Measurements from ENCODE around the gene MCM8. TPM values are rescaled to one million over a fixed set of nuclear protein-coding genes. Genes with fewer than 3 reads are reported as not detected.

Gene MCM8
- polyA plus RNA-seq, 1 experiment = 2.8 TPM

DNA sequence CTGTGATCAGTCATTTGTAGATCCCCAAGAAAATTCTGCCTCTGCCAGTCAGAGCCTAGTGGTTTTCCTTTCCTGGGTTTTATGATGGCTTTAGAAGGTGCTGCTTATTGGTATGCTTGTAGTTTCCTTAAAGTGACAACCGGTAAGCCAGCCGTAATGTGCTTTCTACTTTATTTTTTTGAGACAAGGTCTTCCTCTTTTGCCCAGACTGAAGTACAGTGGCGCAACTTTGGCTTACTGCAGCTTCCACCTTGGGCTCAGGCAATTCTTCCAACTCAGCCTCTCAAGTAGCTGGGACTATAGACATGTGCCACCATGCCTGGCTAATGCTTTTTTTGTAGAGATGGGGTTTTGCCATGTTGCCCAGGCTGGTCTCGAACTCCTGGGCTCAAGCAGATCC, 23.5 kb downstream of the MCM8 start:
- CTCF ChIA-PET = interaction anchor here (1.2 kb wide), 1 partner anchor 29 kb away, joined by 3 read pairs; no protein-coding TSS in a partner anchor
- no peak for DNase-seq (ENCODE audit: low read depth, low spot score)
- TF ChIP-seq, protein P1, sequence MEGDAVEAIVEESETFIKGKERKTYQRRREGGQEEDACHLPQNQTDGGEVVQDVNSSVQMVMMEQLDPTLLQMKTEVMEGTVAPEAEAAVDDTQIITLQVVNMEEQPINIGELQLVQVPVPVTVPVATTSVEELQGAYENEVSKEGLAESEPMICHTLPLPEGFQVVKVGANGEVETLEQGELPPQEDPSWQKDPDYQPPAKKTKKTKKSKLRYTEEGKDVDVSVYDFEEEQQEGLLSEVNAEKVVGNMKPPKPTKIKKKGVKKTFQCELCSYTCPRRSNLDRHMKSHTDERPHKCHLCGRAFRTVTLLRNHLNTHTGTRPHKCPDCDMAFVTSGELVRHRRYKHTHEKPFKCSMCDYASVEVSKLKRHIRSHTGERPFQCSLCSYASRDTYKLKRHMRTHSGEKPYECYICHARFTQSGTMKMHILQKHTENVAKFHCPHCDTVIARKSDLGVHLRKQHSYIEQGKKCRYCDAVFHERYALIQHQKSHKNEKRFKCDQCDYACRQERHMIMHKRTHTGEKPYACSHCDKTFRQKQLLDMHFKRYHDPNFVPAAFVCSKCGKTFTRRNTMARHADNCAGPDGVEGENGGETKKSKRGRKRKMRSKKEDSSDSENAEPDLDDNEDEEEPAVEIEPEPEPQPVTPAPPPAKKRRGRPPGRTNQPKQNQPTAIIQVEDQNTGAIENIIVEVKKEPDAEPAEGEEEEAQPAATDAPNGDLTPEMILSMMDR (IDR thresholded peaks at IDR 0.05; ENCODE audit: low read depth, low read length) = no peak
- no peaks in the 10 kb centered on the region for H3K27me3 ChIP-seq (ENCODE audit: control insufficient read depth, insufficient read depth, low read length)
- no peak overlapping the region for H3K27ac ChIP-seq (ENCODE audit: low read depth, low read length)
- POLR2A ChIA-PET = no interaction called here
- H3K9me3 ChIP-seq (ENCODE audit: control insufficient read depth, insufficient read depth, low read length) = no peaks in the 10 kb centered on the region
- H3K4me3 ChIP-seq (ENCODE audit: low read depth, low read length) = no peak overlapping the region

DNA sequence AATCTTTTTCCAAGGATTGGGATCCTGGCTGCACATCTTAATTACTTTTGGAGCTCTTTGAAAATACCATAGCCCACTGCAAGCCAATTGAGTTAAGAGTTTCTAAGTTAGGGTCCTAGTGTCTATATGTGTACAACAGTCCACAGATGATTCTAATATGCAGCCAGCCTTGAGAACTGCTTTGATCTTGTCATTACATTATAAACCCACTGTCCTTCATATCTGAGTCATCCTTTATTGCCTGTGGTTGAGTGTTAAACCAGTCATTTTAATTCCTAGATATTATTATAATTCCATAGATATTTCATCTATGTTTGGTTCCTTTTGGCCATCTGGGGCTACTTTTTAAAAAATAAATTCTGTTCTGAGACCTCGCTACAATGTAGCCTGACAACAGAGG, 24.1 kb downstream of the MCM8 start:
- ChIA-PET POLR2A (no interaction called here), CTCF (interaction anchor here (1.2 kb wide), 1 partner anchor 28 kb away, joined by 3 read pairs; no protein-coding TSS in a partner anchor)
- no peak for DNase-seq (ENCODE audit: low read depth, low spot score)
- H3K27ac ChIP-seq (ENCODE audit: low read depth, low read length) = no peak overlapping the region
- no peak overlapping the region for H3K4me3 ChIP-seq (ENCODE audit: low read depth, low read length)
- no peaks in the 10 kb centered on the region for H3K27me3 ChIP-seq (ENCODE audit: control insufficient read depth, insufficient read depth, low read length)
- no peaks in the 10 kb centered on the region for H3K9me3 ChIP-seq (ENCODE audit: control insufficient read depth, insufficient read depth, low read length)
- TF ChIP-seq, protein P1 (IDR thresholded peaks at IDR 0.05; ENCODE audit: low read depth, low read length) = no peak

DNA sequence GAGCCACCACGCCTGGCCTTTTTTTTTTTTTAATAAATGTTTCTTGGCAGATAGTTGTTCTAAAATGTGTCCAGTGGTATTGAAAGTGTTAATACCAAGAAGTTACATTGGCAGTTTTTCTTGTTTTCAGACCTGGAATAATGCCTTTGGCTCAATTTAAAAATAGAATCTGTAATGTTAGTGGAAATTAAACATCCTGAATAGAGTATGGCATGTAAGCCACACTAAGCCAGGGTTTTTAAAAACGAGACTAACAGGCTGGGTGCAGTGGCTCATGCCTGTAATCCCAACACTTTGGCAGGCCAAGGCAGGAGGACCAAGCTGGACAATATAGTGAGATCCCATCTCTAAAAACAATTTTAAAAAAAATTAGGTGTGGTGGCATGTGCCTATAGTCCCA, 25.3 kb downstream of the MCM8 start:
- POLR2A ChIA-PET = interaction anchor here (0.7 kb wide), 1 partner anchor 31 kb away, joined by 5 read pairs; no protein-coding TSS in a partner anchor
- Histone ChIP-seq H3K27ac (ENCODE audit: low read depth, low read length) (no peak overlapping the region), H3K27me3 (ENCODE audit: control insufficient read depth, insufficient read depth, low read length) (no peaks in the 10 kb centered on the region), H3K4me3 (ENCODE audit: low read depth, low read length) (no peak overlapping the region), H3K9me3 (ENCODE audit: control insufficient read depth, insufficient read depth, low read length) (no peaks in the 10 kb centered on the region)
- CTCF ChIA-PET = interaction anchor here (0.7 kb wide), 1 partner anchor 504 kb away, joined by 3 read pairs; no protein-coding TSS in a partner anchor
- DNase-seq (ENCODE audit: low read depth, low spot score) = no peak
- TF ChIP-seq, protein P1 (IDR thresholded peaks at IDR 0.05; ENCODE audit: low read depth, low read length) = no peak

DNA sequence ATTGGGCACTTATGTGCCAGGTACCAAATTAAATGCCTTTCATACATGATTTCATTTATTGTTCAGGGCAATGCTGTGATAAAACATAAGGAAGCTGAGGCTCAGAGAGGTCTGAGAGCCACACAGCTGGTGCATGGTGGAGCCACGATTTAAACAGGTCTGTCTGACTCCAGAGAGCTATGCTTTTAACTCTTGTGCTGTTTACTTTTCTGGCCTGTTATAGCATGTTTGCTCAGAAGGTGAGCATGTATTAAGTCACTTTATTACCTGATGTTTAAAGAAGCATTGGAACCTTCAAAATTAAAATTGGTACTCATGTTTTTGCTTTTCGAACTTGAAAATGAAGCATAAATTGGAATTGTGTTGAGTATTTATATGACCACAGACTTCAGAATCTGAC, 26.8 kb downstream of the MCM8 start:
- CTCF ChIA-PET = interaction anchor here (1.0 to 1.5 kb wide), 3 partner anchors 97 to 449 kb away, joined by 3 to 5 read pairs (median 3); no protein-coding TSS in a partner anchor
- POLR2A ChIA-PET = interaction anchor here (0.6 kb wide), 1 partner anchor 180 kb away, joined by 5 read pairs; no protein-coding TSS in a partner anchor
- Histone ChIP-seq H3K4me3 (ENCODE audit: low read depth, low read length) (no peak overlapping the region), H3K27ac (ENCODE audit: low read depth, low read length) (no peak overlapping the region), H3K9me3 (ENCODE audit: control insufficient read depth, insufficient read depth, low read length) (no peaks in the 10 kb centered on the region), H3K27me3 (ENCODE audit: control insufficient read depth, insufficient read depth, low read length) (no peaks in the 10 kb centered on the region)
- DNase-seq (ENCODE audit: low read depth, low spot score) = no peak
- TF ChIP-seq, protein P1 (IDR thresholded peaks at IDR 0.05; ENCODE audit: low read depth, low read length) = no peak

DNA sequence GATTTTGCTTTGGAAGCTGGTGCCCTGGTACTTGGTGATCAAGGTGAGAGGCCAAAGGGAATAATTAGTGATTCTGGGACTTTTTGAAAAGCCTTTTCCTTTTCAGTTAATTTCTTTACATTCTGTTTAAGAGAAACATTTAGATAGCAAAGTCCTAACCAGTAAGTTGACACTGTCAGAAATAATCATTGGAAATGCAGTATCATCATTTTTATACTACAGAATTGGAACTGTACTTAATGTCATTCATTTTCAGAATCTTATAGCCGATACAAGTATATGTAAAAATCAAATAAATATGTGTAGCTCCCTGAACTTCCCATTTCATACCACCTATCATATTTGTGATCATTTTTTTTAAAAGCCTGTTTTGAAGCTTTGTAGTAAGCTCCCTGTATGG, 27.5 kb downstream of the MCM8 start:
- H3K9me3 ChIP-seq (ENCODE audit: control insufficient read depth, insufficient read depth, low read length) = no peaks in the 10 kb centered on the region
- POLR2A ChIA-PET = no interaction called here
- no peak overlapping the region for H3K4me3 ChIP-seq (ENCODE audit: low read depth, low read length)
- no peak for DNase-seq (ENCODE audit: low read depth, low spot score)
- TF ChIP-seq, protein P1 (IDR thresholded peaks at IDR 0.05; ENCODE audit: low read depth, low read length) = no peak
- CTCF ChIA-PET = interaction anchor here (0.8 to 1.5 kb wide), 3 partner anchors 19 to 450 kb away, joined by 3 to 5 read pairs (median 3); no protein-coding TSS in a partner anchor
- no peak overlapping the region for H3K27ac ChIP-seq (ENCODE audit: low read depth, low read length)
- H3K27me3 ChIP-seq (ENCODE audit: control insufficient read depth, insufficient read depth, low read length) = no peaks in the 10 kb centered on the region
